Measurements from ENCODE around the gene KCNJ1. TPM values are rescaled to one million over a fixed set of nuclear protein-coding genes. Genes with fewer than 3 reads are reported as not detected.

The KCNJ1 gene
- total and polyA plus RNA-seq, 2 donors (not counting 3 experiments of a cell fraction or from before 2014, with no cell fraction given) = not detected

DNA sequence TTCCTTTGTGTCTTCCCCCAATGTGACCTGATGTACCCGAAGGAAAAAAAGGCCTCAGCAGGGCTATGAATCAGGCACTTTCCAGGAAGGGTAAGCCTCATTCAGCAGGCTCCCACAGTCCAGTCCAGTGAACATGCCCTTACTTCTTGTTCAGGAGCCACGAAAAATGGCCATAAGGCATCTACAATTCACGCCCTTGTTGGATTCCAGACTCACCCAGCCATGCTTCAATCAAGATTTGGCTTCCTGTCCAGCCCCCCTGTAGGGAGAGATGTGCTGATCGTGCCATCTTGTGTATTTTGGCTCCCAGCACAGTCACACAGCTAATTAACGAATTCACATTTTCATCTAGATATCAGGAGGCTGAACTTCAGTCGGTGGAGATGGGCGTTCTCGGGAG, 14.1 kb upstream of the KCNJ1 start:
- TF ChIP-seq, protein P1, sequence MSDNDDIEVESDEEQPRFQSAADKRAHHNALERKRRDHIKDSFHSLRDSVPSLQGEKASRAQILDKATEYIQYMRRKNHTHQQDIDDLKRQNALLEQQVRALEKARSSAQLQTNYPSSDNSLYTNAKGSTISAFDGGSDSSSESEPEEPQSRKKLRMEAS (IDR thresholded peaks at IDR 0.05; ENCODE audit: insufficient read depth, insufficient read length) = no peak
- TF ChIP-seq, protein P2, sequence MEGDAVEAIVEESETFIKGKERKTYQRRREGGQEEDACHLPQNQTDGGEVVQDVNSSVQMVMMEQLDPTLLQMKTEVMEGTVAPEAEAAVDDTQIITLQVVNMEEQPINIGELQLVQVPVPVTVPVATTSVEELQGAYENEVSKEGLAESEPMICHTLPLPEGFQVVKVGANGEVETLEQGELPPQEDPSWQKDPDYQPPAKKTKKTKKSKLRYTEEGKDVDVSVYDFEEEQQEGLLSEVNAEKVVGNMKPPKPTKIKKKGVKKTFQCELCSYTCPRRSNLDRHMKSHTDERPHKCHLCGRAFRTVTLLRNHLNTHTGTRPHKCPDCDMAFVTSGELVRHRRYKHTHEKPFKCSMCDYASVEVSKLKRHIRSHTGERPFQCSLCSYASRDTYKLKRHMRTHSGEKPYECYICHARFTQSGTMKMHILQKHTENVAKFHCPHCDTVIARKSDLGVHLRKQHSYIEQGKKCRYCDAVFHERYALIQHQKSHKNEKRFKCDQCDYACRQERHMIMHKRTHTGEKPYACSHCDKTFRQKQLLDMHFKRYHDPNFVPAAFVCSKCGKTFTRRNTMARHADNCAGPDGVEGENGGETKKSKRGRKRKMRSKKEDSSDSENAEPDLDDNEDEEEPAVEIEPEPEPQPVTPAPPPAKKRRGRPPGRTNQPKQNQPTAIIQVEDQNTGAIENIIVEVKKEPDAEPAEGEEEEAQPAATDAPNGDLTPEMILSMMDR (IDR thresholded peaks at IDR 0.05; ENCODE audit: extremely low read depth in 1 of 2, insufficient read depth in 1 of 2, low read depth in 1 of 2, low read length in 2 of 2) = no peak
- no peak for TF ChIP-seq POLR2A (IDR thresholded peaks at IDR 0.05; ENCODE audit: low read depth, low read length)
- TF ChIP-seq FOS (IDR thresholded peaks at IDR 0.05; ENCODE audit: borderline replicate concordance, insufficient read depth, low read length) = no peak
- TF ChIP-seq GATA2 (IDR thresholded peaks at IDR 0.05; ENCODE audit: insufficient read depth, insufficient read length, low read depth, low read length) = no peak
- TF ChIP-seq POLR2AphosphoS5 (IDR thresholded peaks at IDR 0.05; ENCODE audit: insufficient read depth, low read depth, low read length) = no peak
- no peaks in the 10 kb centered on the region for H3K9me3 ChIP-seq (replicated peaks; ENCODE audit: control insufficient read depth, insufficient read depth, low read length)
- DNase-seq (ENCODE audit: low read depth, low spot score) (no peak), FAIRE-seq (no peak)
- H3K27me3 ChIP-seq (ENCODE audit: control insufficient read depth in 2 of 2, insufficient read depth in 2 of 2, low read length in 2 of 2) = peaks cover 16 to 47% of the 10 kb centered on the region in 2 experiments
- H3K4me1 ChIP-seq (ENCODE audit: control insufficient read depth, extremely low read depth, insufficient read depth, low read length) = no peaks in the 10 kb centered on the region
- ChIA-PET CTCF (interaction anchor here (1.1 to 4.8 kb wide), 3 partner anchors 11 to 76 kb away, joined by 4 to 39 read pairs (median 9); no protein-coding TSS in a partner anchor), POLR2A (no interaction called here)
- no TSS peak for BruUV-seq (replicated peaks)
- dilution Hi-C loops (cut with MboI; ENCODE audit: extremely low pct_ligation_motif_present, low sequenced_read_pairs) = no loop called here
- no peaks in the 10 kb centered on the region for H4K20me1 ChIP-seq (replicated peaks; ENCODE audit: control insufficient read depth, extremely low read depth, insufficient read depth, low read length)
- no peaks in the 10 kb centered on the region for H3K9me1 ChIP-seq (replicated peaks; ENCODE audit: control insufficient read depth, extremely low read depth, insufficient read depth, low read length)
- intact Hi-C loops (cut with micrococcal nuclease) = no loop called here
- H2AFZ ChIP-seq (ENCODE audit: low read depth, low read length) = no peak overlapping the region
- no peak overlapping the region for H3K4me3 ChIP-seq (replicated peaks in 1 of 3; ENCODE audit: insufficient read depth in 1 of 3, low read depth in 1 of 3, low read length in 3 of 3)
- no peak overlapping the region for H3K27ac ChIP-seq (ENCODE audit: insufficient read depth, low read depth, low read length)
- no peak overlapping the region for H3K4me2 ChIP-seq (ENCODE audit: insufficient read depth, low read length)
- H3K9ac ChIP-seq (replicated peaks; ENCODE audit: extremely low read depth, insufficient read depth, low read length) = no peak overlapping the region
- H3K36me3 ChIP-seq (ENCODE audit: control insufficient read depth in 2 of 2, extremely low read depth in 1 of 2, insufficient read depth in 2 of 2, low read length in 2 of 2) = no peaks in the 10 kb centered on the region
- H3K79me2 ChIP-seq (ENCODE audit: control insufficient read depth, insufficient read depth, low read length) = no peaks in the 10 kb centered on the region
